Measurements from ENCODE around the gene NAA40.

Gene NAA40

GRCh38 chr11:63979426-63979825 is 40.6 kb downstream of the NAA40 start:
- H3K36me3 Mint-ChIP-seq (ENCODE audit: low read depth), result peaks cover 22% of the 10 kb centered on the region
- no peak overlapping the region for H3K27ac Mint-ChIP-seq
- H3K27me3 Mint-ChIP-seq, result no peaks in the 10 kb centered on the region
- H3K9me3 Mint-ChIP-seq, result no peaks in the 10 kb centered on the region
- peaks cover 17% of the 10 kb centered on the region for H3K4me1 Mint-ChIP-seq (ENCODE audit: low read depth)
- H3K4me3 Mint-ChIP-seq, result no peak overlapping the region

- Mint-ChIP-seq H3K36me3 (ENCODE audit: low read depth) (peaks cover 12% of the 10 kb centered on the region), H3K27me3 (no peaks in the 10 kb centered on the region), H3K27ac (peak overlapping the region; percentile 97), H3K9me3 (no peaks in the 10 kb centered on the region), H3K4me1 (ENCODE audit: low read depth) (peaks cover 29% of the 10 kb centered on the region), H3K4me3 (peak overlapping the region; percentile 96)
Observed at GRCh38 chr11:63985812-63986155, 47.0 kb downstream of the NAA40 start.

- Mint-ChIP-seq H3K27ac (peak within 1 kb of the TSS; percentile 97), H3K4me3 (peak within 1 kb of the TSS; percentile 96), H3K4me1 (ENCODE audit: low read depth) (peaks cover 29% of the 10 kb centered on the region), H3K9me3 (no peaks in the 10 kb centered on the region), H3K36me3 (ENCODE audit: low read depth) (peaks cover 18% of the 10 kb centered on the region), H3K27me3 (no peaks in the 10 kb centered on the region)
Observed at GRCh38 chr11:63986156-63986931, 47.5 kb downstream of the NAA40 start, which contains the start of gene OTUB1. Gene OTUB1, plus strand, starts transcription at chr11:63986438. Its CDS starts 19 bp downstream, at chr11:63986457.

DNA sequence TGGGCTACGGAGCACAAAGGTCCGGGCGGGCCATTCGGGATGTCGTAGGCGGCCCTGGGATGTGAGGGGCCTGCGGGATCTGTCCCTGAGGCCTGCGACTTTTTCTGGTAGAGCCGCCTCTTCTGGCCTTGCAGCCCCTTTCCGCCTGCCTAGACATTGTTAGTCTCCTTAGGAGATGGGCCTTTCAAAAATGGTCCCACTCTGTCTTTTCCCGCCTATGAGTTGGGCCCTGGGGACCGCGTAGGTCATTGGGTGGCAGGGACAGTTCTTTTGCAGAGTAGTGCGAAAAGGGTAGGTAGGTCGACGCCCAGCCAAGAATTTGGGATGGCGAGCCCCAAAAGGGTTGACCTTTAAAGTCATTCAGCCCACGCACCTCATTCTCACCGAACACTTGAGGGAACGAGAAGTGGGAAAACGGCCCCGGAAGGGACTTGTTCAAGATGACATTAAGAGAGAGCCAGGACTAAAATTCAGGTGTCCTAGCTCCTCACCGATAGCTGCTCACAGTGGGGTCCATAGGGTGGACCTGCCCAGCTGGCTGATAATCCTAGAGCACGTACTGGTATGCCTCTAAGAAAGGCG is 48.2 kb downstream of the NAA40 start:
- H3K4me1 Mint-ChIP-seq (ENCODE audit: low read depth), result peaks cover 32% of the 10 kb centered on the region
- peak overlapping the region; percentile 96 for H3K4me3 Mint-ChIP-seq
- H3K9me3 Mint-ChIP-seq, result no peaks in the 10 kb centered on the region
- H3K27ac Mint-ChIP-seq, result peak overlapping the region; percentile 18
- no peaks in the 10 kb centered on the region for H3K27me3 Mint-ChIP-seq
- H3K36me3 Mint-ChIP-seq (ENCODE audit: low read depth), result peaks cover 25% of the 10 kb centered on the region

DNA sequence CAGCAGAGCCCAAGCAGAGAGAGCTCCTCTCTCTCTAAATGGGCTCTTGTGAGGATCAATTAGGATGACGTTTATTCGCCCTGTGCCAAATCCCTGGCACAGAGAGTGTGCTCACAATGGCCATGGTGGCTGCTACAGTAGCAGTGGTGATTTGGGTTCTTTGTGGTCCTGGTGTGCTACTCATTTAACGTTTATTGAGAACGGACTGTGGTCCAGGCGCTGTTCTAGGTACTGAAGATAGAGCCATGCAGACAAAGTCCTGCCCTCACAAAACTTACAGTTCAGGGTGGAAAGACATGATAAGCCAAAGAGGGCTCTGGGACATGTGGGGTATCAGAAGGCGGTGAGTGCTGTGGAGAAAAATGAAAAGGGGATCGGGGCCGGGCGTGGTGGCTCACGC is 52.8 kb downstream of the NAA40 start:
- peaks cover 25% of the 10 kb centered on the region for H3K4me1 Mint-ChIP-seq (ENCODE audit: low read depth)

DNA sequence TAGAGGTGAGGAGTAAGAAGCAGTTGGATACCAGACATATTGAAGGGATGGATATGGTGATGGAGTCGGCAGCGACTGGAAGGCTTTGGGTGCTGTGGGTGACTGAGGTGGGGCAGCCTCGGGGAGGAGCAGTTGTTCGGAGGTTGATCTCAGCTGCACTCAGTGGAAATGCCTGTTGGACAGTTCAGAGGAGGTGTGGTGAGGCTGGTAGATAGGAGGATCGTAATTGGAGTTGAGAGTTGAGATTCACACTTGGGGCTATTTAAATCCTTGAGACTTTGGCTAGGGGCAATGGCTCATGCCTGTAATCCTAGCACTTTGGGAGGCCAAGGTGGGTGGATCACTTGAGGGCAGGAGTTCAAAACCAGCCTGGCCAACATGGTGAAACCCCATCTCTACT is 54.3 kb downstream of the NAA40 start:
- Mint-ChIP-seq H3K27ac (peak overlapping the region; percentile 24), H3K36me3 (ENCODE audit: low read depth) (peaks cover 58% of the 10 kb centered on the region), H3K9me3 (no peaks in the 10 kb centered on the region), H3K4me1 (ENCODE audit: low read depth) (peaks cover 15% of the 10 kb centered on the region), H3K4me3 (no peak overlapping the region), H3K27me3 (no peaks in the 10 kb centered on the region)

More for the DNA sequence above, 52.8 kb downstream of the NAA40 start:
- Mint-ChIP-seq H3K27me3 (no peaks in the 10 kb centered on the region), H3K36me3 (ENCODE audit: low read depth) (peaks cover 48% of the 10 kb centered on the region), H3K4me3 (no peak overlapping the region), H3K9me3 (no peaks in the 10 kb centered on the region), H3K27ac (no peak overlapping the region)

DNA sequence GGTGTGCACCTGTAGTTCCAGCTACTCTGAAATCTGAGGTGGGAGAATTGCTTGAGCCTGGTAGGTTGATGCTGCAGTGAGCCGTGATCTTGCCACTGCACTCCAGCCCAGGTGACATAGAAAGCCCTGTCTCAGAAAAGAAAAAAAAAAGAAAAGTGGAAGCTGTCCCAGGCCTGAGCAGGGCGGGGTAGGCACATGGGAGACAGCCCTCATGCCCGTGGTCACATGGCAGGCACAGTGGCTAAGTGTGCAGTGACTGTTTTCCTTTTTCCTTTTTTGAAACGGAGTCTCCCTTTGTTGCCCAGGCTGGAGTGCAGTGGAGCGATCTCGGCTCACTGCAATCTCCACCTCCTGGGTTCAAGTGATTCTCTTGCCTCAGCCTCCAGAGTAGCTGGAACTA is 55.2 kb downstream of the NAA40 start:
- H3K36me3 Mint-ChIP-seq (ENCODE audit: low read depth), result peaks cover 55% of the 10 kb centered on the region
- no peak overlapping the region for H3K4me3 Mint-ChIP-seq
- H3K9me3 Mint-ChIP-seq, result no peaks in the 10 kb centered on the region
- H3K27ac Mint-ChIP-seq, result no peak overlapping the region
- peaks cover 8% of the 10 kb centered on the region for H3K4me1 Mint-ChIP-seq (ENCODE audit: low read depth)
- H3K27me3 Mint-ChIP-seq, result no peaks in the 10 kb centered on the region

DNA sequence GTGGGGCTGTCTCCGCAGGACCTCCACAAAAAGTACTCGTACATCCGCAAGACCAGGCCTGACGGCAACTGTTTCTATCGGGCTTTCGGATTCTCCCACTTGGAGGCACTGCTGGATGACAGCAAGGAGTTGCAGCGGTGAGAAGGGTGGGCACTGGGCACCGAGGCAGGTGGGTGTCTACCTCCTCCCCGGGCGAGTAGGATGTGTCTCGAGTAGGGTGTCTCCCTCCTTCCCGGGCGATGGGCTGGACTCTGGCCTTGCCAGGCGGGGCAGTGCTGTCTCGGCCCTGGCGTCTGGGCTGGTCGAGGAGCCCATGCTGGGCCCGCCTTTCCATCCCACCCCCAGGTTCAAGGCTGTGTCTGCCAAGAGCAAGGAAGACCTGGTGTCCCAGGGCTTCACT is 57.7 kb downstream of the NAA40 start:
- peaks cover 43% of the 10 kb centered on the region for H3K36me3 Mint-ChIP-seq (ENCODE audit: low read depth)
- peaks cover 7% of the 10 kb centered on the region for H3K4me1 Mint-ChIP-seq (ENCODE audit: low read depth)
- H3K4me3 Mint-ChIP-seq, result no peak overlapping the region

DNA sequence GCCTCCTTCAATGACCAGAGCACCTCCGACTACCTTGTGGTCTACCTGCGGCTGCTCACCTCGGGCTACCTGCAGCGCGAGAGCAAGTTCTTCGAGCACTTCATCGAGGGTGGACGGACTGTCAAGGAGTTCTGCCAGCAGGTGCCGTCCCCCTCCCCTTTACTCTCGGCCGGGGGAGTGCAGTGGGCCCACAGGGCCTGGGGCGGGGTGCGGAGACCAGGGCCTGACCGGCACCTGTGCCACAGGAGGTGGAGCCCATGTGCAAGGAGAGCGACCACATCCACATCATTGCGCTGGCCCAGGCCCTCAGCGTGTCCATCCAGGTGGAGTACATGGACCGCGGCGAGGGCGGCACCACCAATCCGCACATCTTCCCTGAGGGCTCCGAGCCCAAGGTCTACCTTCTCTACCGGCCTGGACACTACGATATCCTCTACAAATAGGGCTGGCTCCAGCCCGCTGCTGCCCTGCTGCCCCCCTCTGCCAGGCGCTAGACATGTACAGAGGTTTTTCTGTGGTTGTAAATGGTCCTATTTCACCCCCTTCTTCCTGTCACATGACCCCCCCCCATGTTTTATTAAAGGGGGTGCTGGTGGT is 58.4 kb downstream of the NAA40 start:
- peaks cover 36% of the 10 kb centered on the region for H3K36me3 Mint-ChIP-seq (ENCODE audit: low read depth)
- no peak overlapping the region for H3K4me3 Mint-ChIP-seq
- H3K27me3 Mint-ChIP-seq, result peaks cover 4% of the 10 kb centered on the region
- no peaks in the 10 kb centered on the region for H3K9me3 Mint-ChIP-seq
- peaks cover 5% of the 10 kb centered on the region for H3K4me1 Mint-ChIP-seq (ENCODE audit: low read depth)
- no peak overlapping the region for H3K27ac Mint-ChIP-seq

More for the DNA sequence above, 57.7 kb downstream of the NAA40 start:
- H3K27ac Mint-ChIP-seq, result no peak overlapping the region
- H3K9me3 Mint-ChIP-seq, result no peaks in the 10 kb centered on the region
- no peaks in the 10 kb centered on the region for H3K27me3 Mint-ChIP-seq

DNA sequence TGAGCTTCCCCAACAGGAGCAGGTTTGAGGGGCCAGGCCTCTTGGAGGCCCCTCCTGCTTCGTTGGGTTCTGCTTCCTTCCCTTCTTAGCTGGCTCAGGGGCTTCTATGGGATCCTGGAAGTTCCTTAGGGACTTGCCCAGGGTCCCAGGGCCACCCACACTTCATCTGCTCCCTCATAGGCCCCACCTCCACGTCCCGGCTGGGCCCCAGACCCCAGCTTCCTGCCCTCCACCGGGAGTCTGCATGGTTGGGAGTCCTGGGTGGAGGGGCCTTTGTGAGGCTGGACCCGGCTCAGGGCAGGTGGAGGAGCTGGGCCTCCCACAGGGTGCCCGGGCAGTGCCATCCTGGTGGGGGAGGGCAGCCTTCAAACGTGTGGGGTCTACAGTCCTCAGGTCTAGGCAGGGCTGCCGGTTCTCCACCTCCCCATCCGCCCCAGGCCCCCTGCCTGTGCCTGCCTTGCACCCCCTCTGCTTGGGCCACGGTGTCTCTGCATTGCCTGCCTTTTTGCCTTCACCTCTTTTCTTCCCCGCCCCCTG is 59.1 kb downstream of the NAA40 start:
- no peak overlapping the region for H3K27ac Mint-ChIP-seq
- H3K27me3 Mint-ChIP-seq, result peaks cover 4% of the 10 kb centered on the region
- no peaks in the 10 kb centered on the region for H3K9me3 Mint-ChIP-seq
- H3K4me3 Mint-ChIP-seq, result no peak overlapping the region
- peaks cover 35% of the 10 kb centered on the region for H3K36me3 Mint-ChIP-seq (ENCODE audit: low read depth)
- H3K4me1 Mint-ChIP-seq (ENCODE audit: low read depth), result peaks cover 4% of the 10 kb centered on the region

- Mint-ChIP-seq H3K4me1 (ENCODE audit: low read depth) (no peaks in the 10 kb centered on the region), H3K9me3 (no peaks in the 10 kb centered on the region), H3K36me3 (ENCODE audit: low read depth) (peaks cover 27% of the 10 kb centered on the region), H3K4me3 (no peak overlapping the region), H3K27me3 (peaks cover 4% of the 10 kb centered on the region), H3K27ac (no peak overlapping the region)
Observed at GRCh38 chr11:63998558-63999348, 60.0 kb downstream of the NAA40 start.

- H3K36me3 Mint-ChIP-seq (ENCODE audit: low read depth), result peaks cover 22% of the 10 kb centered on the region
- no peak overlapping the region for H3K27ac Mint-ChIP-seq
- H3K4me1 Mint-ChIP-seq (ENCODE audit: low read depth), result no peaks in the 10 kb centered on the region
- H3K4me3 Mint-ChIP-seq, result no peak overlapping the region
- H3K27me3 Mint-ChIP-seq, result peaks cover 4% of the 10 kb centered on the region
- no peaks in the 10 kb centered on the region for H3K9me3 Mint-ChIP-seq
Observed at GRCh38 chr11:63999349-64000025, 60.7 kb downstream of the NAA40 start.

DNA sequence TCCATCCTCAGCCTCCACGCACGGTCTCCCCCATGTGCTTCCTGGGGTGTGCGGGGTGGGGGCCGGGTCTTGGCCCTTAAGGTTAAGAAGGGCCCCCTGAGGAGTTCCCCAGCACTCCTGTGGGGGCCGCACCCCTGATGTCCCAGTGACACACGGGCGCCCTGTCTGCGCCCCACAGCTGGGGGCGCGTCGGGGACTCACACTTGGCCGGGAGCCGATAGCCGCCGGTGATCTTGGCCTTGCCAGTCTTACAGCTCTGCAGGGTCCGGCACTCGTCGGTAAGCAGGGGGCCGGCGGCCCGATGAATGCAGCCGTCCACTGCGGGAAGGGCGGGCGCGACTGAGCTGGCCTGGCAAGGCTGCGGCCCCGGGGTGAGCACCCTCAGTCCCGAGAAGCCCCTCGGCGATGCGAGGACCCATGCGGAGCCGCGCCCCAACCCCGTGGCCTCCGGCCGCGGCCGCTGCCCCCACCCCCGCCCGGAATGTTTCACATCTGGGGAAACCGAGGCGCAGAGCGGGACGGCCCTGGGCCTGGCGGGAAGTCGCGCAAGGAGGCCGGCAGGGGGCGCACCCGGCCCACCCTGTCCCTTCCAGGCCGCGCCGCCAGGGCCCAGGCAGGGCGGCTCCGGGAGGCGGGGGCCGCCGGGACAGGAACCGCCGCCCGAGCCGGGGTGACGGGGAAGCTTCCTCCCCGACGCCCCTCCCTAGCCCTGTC is 61.4 kb downstream of the NAA40 start:
- no peak overlapping the region for H3K4me3 Mint-ChIP-seq
- no peak overlapping the region for H3K27ac Mint-ChIP-seq
- no peaks in the 10 kb centered on the region for H3K4me1 Mint-ChIP-seq (ENCODE audit: low read depth)
- peaks cover 4% of the 10 kb centered on the region for H3K27me3 Mint-ChIP-seq
- peaks cover 15% of the 10 kb centered on the region for H3K36me3 Mint-ChIP-seq (ENCODE audit: low read depth)
- H3K9me3 Mint-ChIP-seq, result no peaks in the 10 kb centered on the region
